Endodermal cell (in vitro differentiated cells): ENCODE results near the gene LIPG. TPM values are rescaled to one million over a fixed set of nuclear protein-coding genes. Genes with fewer than 3 reads are reported as not detected.
A peak's percentile ranks its signal among the peaks of the same experiment; 100 is the strongest.

Experiments
- DNase-seq: peaks from one replicate; pipeline ENCODE4 v3.0.0-alpha.2; 2017
- H3K27ac ChIP-seq: 2 replicates; pipeline ENCODE4 v1.5.1; 2013; ENCODE audit warnings: mild to moderate bottlenecking, low read depth, low read length, moderate library complexity
- H3K27me3 ChIP-seq: 2 replicates; pipeline ENCODE4 v1.6.1; 2013; ENCODE audit warnings: mild to moderate bottlenecking, low read length, moderate library complexity; ENCODE audit not compliant: insufficient read depth, control insufficient read depth, poor library complexity, severe bottlenecking
- H3K36me3 ChIP-seq: 2 replicates; pipeline ENCODE4 v1.7.0; 2013; ENCODE audit warnings: mild to moderate bottlenecking, low read length, moderate library complexity; ENCODE audit not compliant: control insufficient read depth, insufficient read depth
- H3K4me1 ChIP-seq: one replicate; pipeline ENCODE4 v1.7.0; 2013; ENCODE audit warnings: low read length; ENCODE audit not compliant: control insufficient read depth, insufficient read depth
- H3K4me3 ChIP-seq: 2 replicates; pipeline ENCODE4 v1.5.1; 2013; ENCODE audit warnings: mild to moderate bottlenecking, low read length, moderate library complexity
- H3K9ac ChIP-seq: 2 replicates; pipeline ENCODE4 v1.6.1; 2013; ENCODE audit warnings: mild to moderate bottlenecking, low read length, moderate library complexity; ENCODE audit not compliant: poor library complexity, severe bottlenecking; ENCODE audit errors: extremely low read depth
- H3K9me3 ChIP-seq: 2 replicates; pipeline ENCODE4 v1.6.1; 2013; ENCODE audit warnings: mild to moderate bottlenecking, low read length, moderate library complexity; ENCODE audit not compliant: control insufficient read depth
- H3K27ac Mint-ChIP-seq: 2 replicates; pipeline ENCODE4 v1.8.0; 2020; ENCODE audit warnings: mixed read lengths
- H3K27me3 Mint-ChIP-seq: 2 replicates; pipeline ENCODE4 v1.8.0; 2021; ENCODE audit warnings: mild to moderate bottlenecking, mixed read lengths; ENCODE audit not compliant: insufficient read depth
- H3K36me3 Mint-ChIP-seq: 2 replicates; pipeline ENCODE4 v1.8.0; 2020; ENCODE audit warnings: low read depth, mixed read lengths
- H3K4me1 Mint-ChIP-seq: 2 replicates; pipeline ENCODE4 v1.8.0; 2020; ENCODE audit warnings: mixed read lengths
- H3K4me3 Mint-ChIP-seq: 2 replicates; pipeline ENCODE4 v1.8.0; 2020; ENCODE audit warnings: mild to moderate bottlenecking, moderate library complexity, mixed read lengths
- H3K9me3 Mint-ChIP-seq: 2 replicates; pipeline ENCODE4 v1.8.0; 2020; ENCODE audit warnings: mild to moderate bottlenecking, mixed read lengths
- CTCF ChIP-seq: fragments of 200-600 bp; sonication (generic); conservative IDR thresholded peaks from 2 replicates; pipeline ENCODE4 v1.5.0; 2021; ENCODE audit warnings: antibody characterized with exemption, mild to moderate bottlenecking
- WGBS, 2 experiments: methylation state at CpG; one replicate each; pipeline versions ENCODE4 v1.1.5 to v1.1.7; 2013; ENCODE audit warnings: missing lambda C conversion rate in 2 of 2, mixed read lengths in 1 of 2; ENCODE audit not compliant: insufficient coverage in 1 of 2, insufficient read length in 1 of 2; 5-methylcytosine and 5-hydroxymethylcytosine counted together
- total RNA-seq, 2 donors: library from RNA; stranded (reverse); fragmentation: NEBNext Ultra II Directional in 1 of 2; extraction: Animal tissue kit (Norgen Biotek cat#: 25700) in 1 of 2; gene quantifications; 2 replicates in 1 of 2; 3 replicates in 1 of 2; pipeline ENCODE4 v1.2.1, GENCODE V29; 2021

The LIPG gene
- total RNA-seq, 2 donors from 2014 or later, result 4.0 to 5.0 TPM

GRCh38 chr18:49591271-49591670, 29.4 kb downstream of the LIPG start:
- Mint-ChIP-seq H3K4me3 (no peak overlapping the region), H3K27me3 (peaks cover 2% of the 10 kb centered on the region), H3K27ac (no peak overlapping the region), H3K36me3 (peaks cover 6% of the 10 kb centered on the region), H3K9me3 (no peaks in the 10 kb centered on the region), H3K4me1 (peaks cover 7% of the 10 kb centered on the region)
- Histone ChIP-seq H3K4me1 (no peaks in the 10 kb centered on the region), H3K4me3 (no peak overlapping the region), H3K36me3 (no peaks in the 10 kb centered on the region), H3K9ac (no peak overlapping the region), H3K27me3 (no peaks in the 10 kb centered on the region), H3K27ac (no peak overlapping the region), H3K9me3 (no peaks in the 10 kb centered on the region)
- 87 to 100% methylated on average over 2 to 3 of the region's 3 CpGs for WGBS, 2 experiments
- no peak for TF ChIP-seq CTCF
- no peak for DNase-seq

- Mint-ChIP-seq H3K9me3 (no peaks in the 10 kb centered on the region), H3K27ac (no peak overlapping the region), H3K4me1 (peaks cover 4% of the 10 kb centered on the region), H3K4me3 (no peak overlapping the region), H3K27me3 (peaks cover 2% of the 10 kb centered on the region), H3K36me3 (peaks cover 6% of the 10 kb centered on the region)
- Histone ChIP-seq H3K4me1 (peaks cover 1% of the 10 kb centered on the region), H3K27me3 (no peaks in the 10 kb centered on the region), H3K9ac (no peak overlapping the region), H3K4me3 (no peak overlapping the region), H3K36me3 (no peaks in the 10 kb centered on the region), H3K9me3 (no peaks in the 10 kb centered on the region), H3K27ac (no peak overlapping the region)
- 89 to 92% methylated on average over 1 to 4 of the region's 4 CpGs for WGBS, 2 experiments
- no peak for TF ChIP-seq CTCF
- DNase-seq, result no peak
Measured at GRCh38 chr18:49591775-49592174, 29.9 kb downstream of the LIPG start.

- no peaks in the 10 kb centered on the region for H3K9me3 ChIP-seq
- no peaks in the 10 kb centered on the region for H3K36me3 Mint-ChIP-seq
- H3K4me3 ChIP-seq, result no peak overlapping the region
- H3K4me1 ChIP-seq, result peaks cover 12% of the 10 kb centered on the region
- 67 to 70% methylated on average over 3 of the region's 3 CpGs for WGBS, 2 experiments
- H3K9ac ChIP-seq, result no peak overlapping the region
- no peaks in the 10 kb centered on the region for H3K27me3 ChIP-seq
- no peaks in the 10 kb centered on the region for H3K36me3 ChIP-seq
- H3K27ac ChIP-seq, result peak overlapping the region; percentile 84
- H3K4me1 Mint-ChIP-seq, result peaks cover 12% of the 10 kb centered on the region
- peaks cover 4% of the 10 kb centered on the region for H3K27me3 Mint-ChIP-seq
- TF ChIP-seq CTCF, result no peak
- no peak overlapping the region for H3K27ac Mint-ChIP-seq
- H3K9me3 Mint-ChIP-seq, result no peaks in the 10 kb centered on the region
- DNase-seq, result peak; percentile 13
- H3K4me3 Mint-ChIP-seq, result no peak overlapping the region
Measured at GRCh38 chr18:49596687-49597086, 34.8 kb downstream of the LIPG start.
